Measurements from ENCODE around the gene LRRC34. TPM values are rescaled to one million over a fixed set of nuclear protein-coding genes. Genes with fewer than 3 reads are reported as not detected.

The LRRC34 gene
- total and polyA plus RNA-seq, 9 of the 15 experiments (the other 6 are each of a cell fraction or from before 2014, with no cell fraction given): 0.17 to 0.30 TPM; not detected in 7

DNA sequence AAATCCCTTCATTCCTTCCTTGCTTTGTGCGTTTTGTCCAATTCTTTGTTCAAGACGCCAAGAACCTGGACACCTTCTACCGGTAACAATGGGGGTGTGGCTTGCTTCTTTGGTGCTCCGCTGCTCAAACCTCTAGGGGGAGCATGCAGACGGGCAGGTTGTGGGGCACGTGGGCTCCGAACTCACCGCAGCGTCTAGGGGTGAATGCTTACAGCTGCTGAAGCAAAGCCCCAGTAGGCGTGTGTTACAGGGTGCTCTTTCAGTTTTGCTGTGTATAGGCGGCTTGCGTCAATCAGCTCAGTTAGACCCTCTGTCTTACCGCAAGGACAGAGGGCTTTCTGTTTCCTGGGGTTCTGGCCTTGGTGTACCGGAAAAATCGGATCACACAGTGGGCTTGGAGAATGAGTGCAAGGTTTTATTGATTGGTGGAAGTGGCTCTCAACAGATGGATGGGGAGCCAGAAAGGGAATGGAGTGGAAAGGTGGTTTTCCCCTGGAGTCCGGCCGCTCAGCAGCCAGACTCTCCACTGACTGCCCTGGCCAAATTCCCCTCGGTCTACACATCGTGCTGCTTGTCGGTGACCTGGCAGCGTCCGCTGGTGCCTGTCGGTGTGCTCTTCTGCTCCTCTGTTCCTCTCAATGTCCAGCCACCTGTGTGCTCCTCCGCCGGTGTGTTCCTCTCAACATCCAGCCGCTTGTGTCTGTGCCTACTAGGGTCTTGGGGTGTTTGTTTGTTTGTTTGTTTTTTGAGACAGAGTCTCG, 1.2 kb upstream of the LRRC34 start (continued):
- TF ChIP-seq, protein P1, sequence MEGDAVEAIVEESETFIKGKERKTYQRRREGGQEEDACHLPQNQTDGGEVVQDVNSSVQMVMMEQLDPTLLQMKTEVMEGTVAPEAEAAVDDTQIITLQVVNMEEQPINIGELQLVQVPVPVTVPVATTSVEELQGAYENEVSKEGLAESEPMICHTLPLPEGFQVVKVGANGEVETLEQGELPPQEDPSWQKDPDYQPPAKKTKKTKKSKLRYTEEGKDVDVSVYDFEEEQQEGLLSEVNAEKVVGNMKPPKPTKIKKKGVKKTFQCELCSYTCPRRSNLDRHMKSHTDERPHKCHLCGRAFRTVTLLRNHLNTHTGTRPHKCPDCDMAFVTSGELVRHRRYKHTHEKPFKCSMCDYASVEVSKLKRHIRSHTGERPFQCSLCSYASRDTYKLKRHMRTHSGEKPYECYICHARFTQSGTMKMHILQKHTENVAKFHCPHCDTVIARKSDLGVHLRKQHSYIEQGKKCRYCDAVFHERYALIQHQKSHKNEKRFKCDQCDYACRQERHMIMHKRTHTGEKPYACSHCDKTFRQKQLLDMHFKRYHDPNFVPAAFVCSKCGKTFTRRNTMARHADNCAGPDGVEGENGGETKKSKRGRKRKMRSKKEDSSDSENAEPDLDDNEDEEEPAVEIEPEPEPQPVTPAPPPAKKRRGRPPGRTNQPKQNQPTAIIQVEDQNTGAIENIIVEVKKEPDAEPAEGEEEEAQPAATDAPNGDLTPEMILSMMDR (IDR thresholded peaks at IDR 0.05 in 2 of 3, conservative IDR thresholded peaks at IDR 0.05 in 1 of 3; ENCODE audit: insufficient read depth in 2 of 3, low read depth in 1 of 3, low read length in 3 of 3): 0 out of 6 replicates have a peak, but pooled peaks of 1 of the 3 experiments have one; percentile 16
- TF ChIP-seq HDAC1 (IDR thresholded peaks at IDR 0.05) (no peak), NR1H2 (CRISPR knock-in tag; IDR thresholded peaks at IDR 0.05) (no peak), ZC3H8 (IDR thresholded peaks at IDR 0.05) (no peak), E2F6 (IDR thresholded peaks at IDR 0.05; ENCODE audit: borderline replicate concordance in 1 of 2, extremely low read depth in 1 of 2, insufficient read depth in 1 of 2, insufficient read length in 1 of 2, low read depth in 1 of 2, low read length in 1 of 2, poor library complexity in 1 of 2, severe bottlenecking in 1 of 2) (peak in 1 of 2 experiments; percentile 51), FOXM1 (IDR thresholded peaks at IDR 0.05; ENCODE audit: low read depth) (no peak), FOXM1 (CRISPR knock-in tag; IDR thresholded peaks at IDR 0.05; ENCODE audit: low read depth) (no peak), POLR2H (tag; IDR thresholded peaks at IDR 0.05; ENCODE audit: low read depth) (no peak), SPI1 (IDR thresholded peaks at IDR 0.05; ENCODE audit: borderline replicate concordance, low read depth, low read length) (no peak)
- TF ChIP-seq, protein P2, sequence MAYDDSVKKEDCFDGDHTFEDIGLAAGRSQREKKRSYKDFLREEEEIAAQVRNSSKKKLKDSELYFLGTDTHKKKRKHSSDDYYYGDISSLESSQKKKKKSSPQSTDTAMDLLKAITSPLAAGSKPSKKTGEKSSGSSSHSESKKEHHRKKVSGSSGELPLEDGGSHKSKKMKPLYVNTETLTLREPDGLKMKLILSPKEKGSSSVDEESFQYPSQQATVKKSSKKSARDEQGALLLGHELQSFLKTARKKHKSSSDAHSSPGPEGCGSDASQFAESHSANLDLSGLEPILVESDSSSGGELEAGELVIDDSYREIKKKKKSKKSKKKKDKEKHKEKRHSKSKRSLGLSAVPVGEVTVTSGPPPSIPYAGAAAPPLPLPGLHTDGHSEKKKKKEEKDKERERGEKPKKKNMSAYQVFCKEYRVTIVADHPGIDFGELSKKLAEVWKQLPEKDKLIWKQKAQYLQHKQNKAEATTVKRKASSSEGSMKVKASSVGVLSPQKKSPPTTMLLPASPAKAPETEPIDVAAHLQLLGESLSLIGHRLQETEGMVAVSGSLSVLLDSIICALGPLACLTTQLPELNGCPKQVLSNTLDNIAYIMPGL (CRISPR knock-in tag; IDR thresholded peaks at IDR 0.05): no peak
